GM12874 (cell line): Measurements from ENCODE around the gene SLC5A12.

Experiments used
- CTCF ChIP-seq: IDR thresholded peaks from 2 replicates; pipeline ENCODE4 v1.5.1; 2011; ENCODE audit warnings: low read depth, mild to moderate bottlenecking, control low read depth, low read length, moderate library complexity; ENCODE audit not compliant: insufficient read depth

The SLC5A12 gene

GRCh38 chr11:26706181-26706580, 15.7 kb downstream of the SLC5A12 start:
- TF ChIP-seq CTCF = no peak

DNA sequence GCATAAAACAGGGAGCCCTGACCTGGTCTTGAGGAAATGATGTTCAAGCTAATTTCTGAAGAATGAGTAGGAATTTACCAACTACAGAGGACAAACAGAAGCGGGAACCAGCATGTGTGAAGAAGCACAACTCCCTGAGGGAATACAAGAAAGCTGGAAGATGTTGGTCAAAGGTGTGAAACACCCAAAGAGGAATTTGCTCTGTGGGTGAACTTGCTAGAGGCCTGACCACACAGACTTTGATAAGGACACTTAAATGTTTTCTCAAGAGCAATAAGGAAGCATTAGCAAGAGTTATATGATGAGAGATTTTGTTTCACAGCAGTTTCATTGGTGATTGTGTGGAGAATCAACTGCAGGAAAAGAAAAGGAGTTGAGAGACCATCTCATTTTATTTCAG, 17.6 kb downstream of the SLC5A12 start:
- TF ChIP-seq CTCF = no peak

GRCh38 chr11:26703411-26704191, 18.3 kb downstream of the SLC5A12 start:
- no peak for TF ChIP-seq CTCF

- TF ChIP-seq CTCF = no peak
These were observed 19.5 kb downstream of the SLC5A12 start for GRCh38 chr11:26702406-26702805.

GRCh38 chr11:26700574-26701235, 21.2 kb downstream of the SLC5A12 start:
- no peak for TF ChIP-seq CTCF

- TF ChIP-seq CTCF = no peak
These were observed 23.6 kb downstream of the SLC5A12 start for GRCh38 chr11:26698224-26698623.

GRCh38 chr11:26696330-26696729, 25.5 kb downstream of the SLC5A12 start:
- TF ChIP-seq CTCF = no peak
